GM12872 (cell line): ENCODE measurements around the gene SEMA5A.

Experiments used
- TF ChIP-seq, protein P1 (sequence below): IDR thresholded peaks from 3 replicates; pipeline ENCODE4 v1.5.1; 2011; ENCODE audit warnings: low read depth, mild to moderate bottlenecking, low read length, moderate library complexity; ENCODE audit not compliant: insufficient read depth

SEMA5A gene

DNA sequence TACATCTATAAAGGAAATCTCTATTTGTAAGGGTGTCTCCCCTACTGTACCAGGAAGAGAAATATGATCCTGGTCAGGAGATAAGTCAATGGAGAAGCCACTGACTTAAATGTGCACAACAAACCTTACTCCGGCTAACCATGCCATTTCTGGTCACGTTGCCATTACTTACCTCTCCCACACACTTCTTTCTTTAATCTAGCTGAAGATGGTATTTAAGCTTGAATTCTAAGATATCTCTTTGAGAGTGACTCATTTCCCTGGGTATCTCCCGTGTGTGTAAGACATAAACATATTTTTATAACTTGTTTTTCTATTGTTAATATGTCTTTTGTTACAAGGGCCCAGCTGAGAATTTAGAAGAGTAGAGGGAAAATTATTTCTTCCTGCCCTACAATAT lies 296.6 kb downstream of the SEMA5A start:
- TF ChIP-seq, protein P1, sequence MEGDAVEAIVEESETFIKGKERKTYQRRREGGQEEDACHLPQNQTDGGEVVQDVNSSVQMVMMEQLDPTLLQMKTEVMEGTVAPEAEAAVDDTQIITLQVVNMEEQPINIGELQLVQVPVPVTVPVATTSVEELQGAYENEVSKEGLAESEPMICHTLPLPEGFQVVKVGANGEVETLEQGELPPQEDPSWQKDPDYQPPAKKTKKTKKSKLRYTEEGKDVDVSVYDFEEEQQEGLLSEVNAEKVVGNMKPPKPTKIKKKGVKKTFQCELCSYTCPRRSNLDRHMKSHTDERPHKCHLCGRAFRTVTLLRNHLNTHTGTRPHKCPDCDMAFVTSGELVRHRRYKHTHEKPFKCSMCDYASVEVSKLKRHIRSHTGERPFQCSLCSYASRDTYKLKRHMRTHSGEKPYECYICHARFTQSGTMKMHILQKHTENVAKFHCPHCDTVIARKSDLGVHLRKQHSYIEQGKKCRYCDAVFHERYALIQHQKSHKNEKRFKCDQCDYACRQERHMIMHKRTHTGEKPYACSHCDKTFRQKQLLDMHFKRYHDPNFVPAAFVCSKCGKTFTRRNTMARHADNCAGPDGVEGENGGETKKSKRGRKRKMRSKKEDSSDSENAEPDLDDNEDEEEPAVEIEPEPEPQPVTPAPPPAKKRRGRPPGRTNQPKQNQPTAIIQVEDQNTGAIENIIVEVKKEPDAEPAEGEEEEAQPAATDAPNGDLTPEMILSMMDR: no peak

DNA sequence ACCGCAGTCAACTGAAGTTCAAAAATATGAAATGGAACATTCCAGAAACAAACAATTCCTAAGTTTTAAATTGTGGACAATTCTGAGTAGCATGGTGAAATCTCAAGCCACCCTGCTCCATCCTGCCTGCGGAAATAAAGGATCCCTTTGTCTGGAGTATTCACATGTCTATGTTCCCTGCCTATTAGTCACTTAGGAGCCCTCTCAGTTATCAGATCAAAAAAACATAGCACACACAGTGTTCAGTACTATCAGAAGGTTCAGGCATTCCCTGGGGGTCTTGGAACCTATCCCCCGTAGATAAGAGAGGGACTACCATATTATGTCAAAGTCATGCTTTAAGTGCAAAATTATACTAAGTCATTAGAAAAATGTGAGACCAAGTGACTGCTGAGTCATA lies 300.8 kb downstream of the SEMA5A start:
- TF ChIP-seq, protein P1: no peak

DNA sequence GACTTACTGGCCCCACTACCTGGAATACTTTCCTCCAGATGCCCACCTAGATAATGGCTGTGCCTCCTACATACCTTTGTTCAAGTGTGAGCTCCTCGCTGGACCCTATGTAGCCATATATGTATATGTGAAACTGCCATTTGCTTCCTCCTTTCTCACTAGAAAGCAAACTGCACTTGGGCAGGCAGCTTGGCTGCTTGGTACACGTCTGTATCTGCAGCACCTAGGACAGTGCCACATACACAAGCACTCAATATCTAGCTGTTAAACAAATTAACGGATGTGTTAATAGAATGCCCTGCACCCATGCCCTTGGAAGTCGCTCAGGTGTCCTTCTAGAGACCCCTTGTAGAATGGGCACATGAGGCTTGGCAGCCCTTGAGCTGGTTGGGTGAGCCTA lies 301.5 kb downstream of the SEMA5A start:
- TF ChIP-seq, protein P1: no peak

DNA sequence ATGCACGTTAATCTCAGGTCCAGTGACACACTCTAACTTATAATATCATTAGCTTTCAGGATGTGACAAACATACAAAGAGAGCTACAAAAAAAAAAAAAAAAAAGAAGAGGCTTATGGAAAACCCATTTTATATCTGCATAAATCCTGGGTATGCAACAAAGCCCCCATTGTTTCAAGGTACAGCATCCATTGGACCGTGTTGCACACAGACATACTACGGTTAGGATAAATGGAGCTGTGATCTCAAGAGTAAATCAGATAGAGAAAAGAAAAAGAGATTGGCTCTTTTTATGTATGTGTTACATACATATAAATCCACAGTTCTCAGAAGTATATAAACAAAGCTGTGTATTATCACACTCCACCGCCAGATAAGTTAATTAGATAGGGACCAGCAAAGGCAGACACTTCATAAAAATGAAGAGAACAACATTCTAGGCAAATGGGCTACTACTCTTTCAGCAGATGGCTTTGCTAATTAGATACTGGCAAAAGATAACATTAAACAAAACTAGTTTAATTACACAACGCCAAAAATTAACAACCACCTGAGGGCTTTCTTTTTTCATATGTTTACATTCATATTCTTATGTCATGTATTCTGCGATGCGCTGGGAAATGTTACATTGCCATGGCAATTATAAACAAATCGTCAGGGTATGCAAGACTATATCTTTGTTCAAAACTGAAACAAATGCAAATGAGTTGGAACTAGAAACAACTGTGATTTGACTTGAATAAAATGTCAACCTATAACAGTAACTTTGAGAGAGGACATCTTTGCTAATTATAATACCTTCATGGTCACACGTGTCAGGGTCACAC lies 304.2 kb downstream of the SEMA5A start:
- TF ChIP-seq, protein P1: no peak

DNA sequence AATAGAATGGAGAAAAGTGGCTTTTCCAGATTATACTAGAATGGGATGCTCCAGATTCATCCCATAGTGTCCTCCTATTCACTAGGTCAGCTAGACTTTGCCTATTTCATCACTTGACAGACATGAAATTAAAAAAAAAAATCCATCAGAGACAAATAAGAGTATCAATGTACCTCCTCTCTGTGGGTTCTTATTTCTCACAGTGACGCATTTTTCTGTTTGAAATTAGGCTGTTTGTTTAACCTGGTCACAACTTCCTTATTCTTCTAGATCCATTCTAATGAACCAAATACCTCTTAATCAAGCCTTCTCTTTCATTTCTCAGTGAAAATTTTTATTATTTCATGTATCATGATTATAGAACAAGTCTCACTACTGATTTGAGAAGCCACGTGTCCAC lies 305.4 kb downstream of the SEMA5A start:
- TF ChIP-seq, protein P1: no peak

DNA sequence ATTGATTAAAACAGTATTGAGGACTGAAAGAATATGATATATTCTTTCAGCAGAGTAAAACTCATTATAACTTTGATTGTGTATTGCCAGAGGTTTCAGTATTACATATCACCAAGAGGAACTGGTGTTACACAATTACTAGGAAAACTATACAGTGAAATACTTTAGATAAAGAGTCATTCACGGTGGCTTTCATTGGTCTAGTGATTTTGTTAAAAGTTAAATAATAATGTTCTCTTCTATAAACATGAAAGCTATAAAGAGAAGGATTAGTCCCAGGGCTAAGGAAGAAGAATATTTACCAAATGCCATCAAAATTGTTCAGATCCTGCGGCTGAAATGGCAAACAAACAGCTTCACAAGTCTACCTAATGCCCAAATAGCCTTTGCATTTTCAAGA lies 306.2 kb downstream of the SEMA5A start:
- TF ChIP-seq, protein P1: no peak

DNA sequence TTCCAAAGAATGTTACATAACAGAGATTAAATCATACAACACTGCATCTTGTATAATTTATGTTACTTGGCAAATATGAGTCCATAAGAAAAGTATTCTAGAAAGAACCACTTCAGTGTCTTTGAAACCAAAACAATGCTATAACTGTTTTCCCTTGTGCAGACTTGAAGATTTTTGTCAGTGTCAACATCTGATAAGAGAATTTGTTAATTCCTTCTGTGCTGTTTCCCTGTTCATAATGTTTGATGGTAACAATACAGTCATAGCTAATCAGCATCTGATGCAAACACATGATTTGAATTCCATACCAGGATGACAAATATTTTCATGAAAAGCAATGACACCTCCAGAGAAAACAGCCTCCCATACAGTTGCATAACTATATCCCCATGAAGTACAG lies 306.8 kb downstream of the SEMA5A start:
- TF ChIP-seq, protein P1: no peak
